Stimulated activated CD8-positive, alpha-beta memory T cell treated with anti-CD3 and anti-CD28 coated beads, Interleukin-15, amount 100 ng/mL, for 24 hours (primary cell): ENCODE data around the gene HYAL2.

Source experiments
- DNase-seq: peaks from one replicate; pipeline ENCODE4 v3.0.0-alpha.2; 2020; ENCODE audit warnings: low read depth

HYAL2 gene

GRCh38 chr3:50322386-50323091, at the start of gene HYAL2:
HYAL2 (minus strand) TSS chr3:50322745; CDS start chr3:50320489, 2,256 bp downstream.
- DNase-seq = no peak

- DNase-seq = no peak
Observed at GRCh38 chr3:50371133-50371685, 48.7 kb upstream of the HYAL2 start.

- no peak for DNase-seq
Observed at GRCh38 chr3:50370594-50370993, 48.0 kb upstream of the HYAL2 start.

GRCh38 chr3:50369012-50369670, 46.6 kb upstream of the HYAL2 start:
- no peak for DNase-seq

GRCh38 chr3:50365842-50366220, 43.3 kb upstream of the HYAL2 start:
- no peak for DNase-seq

- peak; percentile 79 for DNase-seq
Observed at GRCh38 chr3:50365080-50365841, 42.7 kb upstream of the HYAL2 start.

GRCh38 chr3:50364573-50365079, 42.1 kb upstream of the HYAL2 start:
- no peak for DNase-seq

GRCh38 chr3:50359760-50360110, 37.2 kb upstream of the HYAL2 start:
- no peak for DNase-seq

- peak; percentile 77 for DNase-seq
Observed at GRCh38 chr3:50358911-50359759, 36.6 kb upstream of the HYAL2 start, which contains the start of gene TMEM115. TMEM115 (minus strand) TSS chr3:50359521; CDS start chr3:50359063, 458 bp downstream.

GRCh38 chr3:50358355-50358910, 35.9 kb upstream of the HYAL2 start:
- no peak for DNase-seq

- DNase-seq = no peak
Observed at GRCh38 chr3:50357481-50357880, 34.9 kb upstream of the HYAL2 start.

- no peak for DNase-seq
Observed at GRCh38 chr3:50356553-50356952, 34.0 kb upstream of the HYAL2 start.

GRCh38 chr3:50355829-50356552, 33.4 kb upstream of the HYAL2 start:
- DNase-seq = no peak

GRCh38 chr3:50354850-50355249, 32.3 kb upstream of the HYAL2 start:
- no peak for DNase-seq

- no peak for DNase-seq
Observed at GRCh38 chr3:50354186-50354764, 31.7 kb upstream of the HYAL2 start.

- no peak for DNase-seq
Observed at GRCh38 chr3:50353245-50354004, 30.9 kb upstream of the HYAL2 start.

- DNase-seq = no peak
Observed at GRCh38 chr3:50352781-50353180, 30.2 kb upstream of the HYAL2 start.

GRCh38 chr3:50351323-50351697, 28.8 kb upstream of the HYAL2 start:
- DNase-seq = no peak

- peak; percentile 98 for DNase-seq
Observed at GRCh38 chr3:50350527-50351322, 28.2 kb upstream of the HYAL2 start, which contains the start of the genes CYB561D2 and NPRL2. CYB561D2 (plus strand) TSS chr3:50350862; CDS start chr3:50351434, 572 bp downstream. NPRL2 (minus strand) TSS chr3:50350775; CDS start chr3:50350652, 123 bp downstream.
